ENCODE data around the gene CIZ1.

The CIZ1 gene

DNA sequence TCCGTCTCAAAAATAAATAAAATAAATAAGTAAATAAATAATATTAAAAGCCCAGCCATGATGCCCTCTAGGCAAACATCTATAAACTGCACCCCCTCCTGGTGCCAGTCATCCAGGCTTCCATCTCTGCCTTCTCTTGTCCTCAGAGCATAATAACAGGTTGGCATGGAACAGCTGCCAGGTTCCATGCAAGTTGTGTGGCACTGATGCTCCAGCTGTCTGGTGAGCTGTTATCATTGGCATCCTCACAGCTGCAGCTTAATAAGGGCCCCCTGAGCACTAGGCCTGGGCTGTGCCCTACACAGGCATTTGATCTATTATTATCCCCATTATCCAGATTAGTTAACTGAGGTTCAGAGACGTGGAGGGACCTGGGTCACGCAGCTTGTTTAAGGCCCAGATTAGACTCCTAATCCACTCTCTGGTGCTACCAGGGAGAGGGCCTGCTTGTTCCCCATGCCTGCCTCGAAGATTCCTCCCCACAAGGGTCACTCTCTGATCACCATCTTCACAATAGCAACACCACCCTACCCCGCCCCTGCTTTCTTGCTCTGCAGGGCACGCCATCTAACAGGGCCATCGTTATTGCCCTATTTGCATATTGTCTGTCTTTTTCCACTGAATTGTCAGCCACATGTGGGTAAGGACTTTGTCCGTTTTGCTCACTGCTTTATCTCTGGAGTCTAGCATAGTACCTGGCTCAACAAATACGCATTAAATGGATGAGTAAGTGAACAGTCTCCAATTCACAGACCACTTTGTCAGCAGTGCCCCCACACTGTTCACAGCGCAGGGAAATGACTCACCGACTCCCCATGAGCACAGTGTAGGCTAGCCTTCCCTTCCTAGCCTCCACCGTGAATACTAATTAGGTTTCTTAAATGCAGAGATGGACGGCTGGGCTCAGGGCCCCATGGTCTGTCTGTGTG lies 10.3 kb upstream of the CIZ1 start:
- Histone ChIP-seq H3K36me3 (ENCODE audit: control insufficient read depth in 1 of 2, insufficient read depth in 2 of 2, low read length in 2 of 2) (no peaks in the 10 kb centered on the region), H3K27me3 (ENCODE audit: low read depth, low read length) (peaks cover 14% of the 10 kb centered on the region), H3K9me3 (ENCODE audit: control insufficient read depth in 1 of 2, low read length in 2 of 2) (no peaks in the 10 kb centered on the region), H3K4me1 (ENCODE audit: control insufficient read depth in 1 of 2, insufficient read depth in 2 of 2, low read length in 2 of 2) (peaks cover 0 to 12% of the 10 kb centered on the region in 2 donors), H3K27ac (ENCODE audit: low read length) (no peak overlapping the region), H3K4me3 (ENCODE audit: low read depth in 1 of 2, low read length in 2 of 2) (no peak overlapping the region)

DNA sequence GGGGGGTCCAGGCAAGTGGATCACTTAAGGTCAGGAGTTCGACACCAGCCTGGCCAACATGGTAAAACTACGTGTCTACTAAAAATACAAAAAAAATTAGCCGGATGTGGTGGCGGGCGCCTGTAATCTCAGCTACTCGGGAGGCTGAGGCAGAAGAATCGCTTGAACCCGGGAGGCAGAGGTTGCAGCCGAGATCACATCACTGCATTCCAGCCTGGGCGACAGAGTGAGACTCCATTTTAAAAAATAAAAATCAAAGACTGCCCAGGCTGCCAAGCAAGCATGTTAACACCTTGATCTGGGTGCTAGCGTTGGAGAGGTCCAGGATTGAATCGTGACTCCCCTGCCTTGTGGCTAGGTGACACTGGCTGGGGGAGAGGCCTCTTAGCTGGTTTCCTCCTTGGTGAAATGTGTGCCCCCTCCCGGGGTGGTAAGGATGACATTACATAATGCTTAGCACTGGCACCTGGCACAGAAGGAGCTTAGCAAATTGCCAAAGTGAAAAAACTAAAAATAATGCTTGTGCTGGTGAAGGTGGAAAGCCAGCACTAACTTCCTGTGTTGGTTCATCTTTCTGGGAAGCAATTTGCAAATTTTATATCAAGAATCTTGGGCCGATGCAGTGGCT lies 2.2 kb upstream of the CIZ1 start:
- Histone ChIP-seq H3K4me3 (ENCODE audit: low read depth in 1 of 2, low read length in 2 of 2) (no peak overlapping the region), H3K4me1 (ENCODE audit: control insufficient read depth in 1 of 2, insufficient read depth in 2 of 2, low read length in 2 of 2) (peaks cover 0 to 12% of the 10 kb centered on the region in 2 donors), H3K27me3 (ENCODE audit: low read depth, low read length) (no peaks in the 10 kb centered on the region), H3K27ac (ENCODE audit: low read length) (no peak overlapping the region), H3K36me3 (ENCODE audit: control insufficient read depth in 1 of 2, insufficient read depth in 2 of 2, low read length in 2 of 2) (peaks cover 0 to 5% of the 10 kb centered on the region in 2 donors), H3K9me3 (ENCODE audit: control insufficient read depth in 1 of 2, low read length in 2 of 2) (no peaks in the 10 kb centered on the region)

DNA sequence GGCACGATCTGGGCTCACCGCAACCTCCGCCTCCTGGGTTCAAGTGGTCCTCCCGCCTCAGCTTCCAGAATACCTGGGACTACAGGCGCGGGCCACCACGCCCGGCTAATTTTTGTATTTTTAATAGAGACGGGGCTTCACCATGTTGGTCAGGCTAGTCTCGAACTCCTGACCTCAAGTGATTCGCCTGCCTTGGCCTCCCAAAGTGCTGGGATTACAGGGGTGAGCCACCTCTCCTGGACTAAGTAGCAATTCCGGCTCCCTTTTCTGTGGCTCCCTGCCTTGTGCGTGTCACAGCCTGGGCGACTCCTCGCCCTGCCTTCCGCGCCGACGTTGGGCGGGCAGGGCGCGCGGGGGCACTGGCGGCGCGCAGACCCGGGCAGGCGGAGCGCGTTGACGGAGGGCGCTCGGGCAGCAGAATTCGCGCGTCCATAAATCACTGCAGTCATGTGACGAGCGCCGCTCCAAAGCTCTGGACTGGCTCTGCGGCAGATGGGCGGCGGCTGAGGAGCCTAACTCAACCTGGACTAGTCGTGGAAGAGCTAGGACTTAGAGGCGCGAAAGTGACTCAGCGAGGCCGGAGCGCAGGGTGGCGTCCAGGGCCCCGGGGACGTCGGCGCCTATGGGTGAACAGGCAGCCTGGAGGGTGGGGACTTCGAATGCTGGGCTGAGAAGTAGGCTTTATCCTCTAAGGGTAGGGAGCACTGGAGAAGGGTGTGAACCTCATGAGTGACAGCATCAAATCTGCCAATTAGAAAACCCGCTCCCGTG lies 1.4 kb upstream of the CIZ1 start:
- Histone ChIP-seq H3K27me3 (ENCODE audit: low read depth, low read length) (no peaks in the 10 kb centered on the region), H3K4me1 (ENCODE audit: control insufficient read depth in 1 of 2, insufficient read depth in 2 of 2, low read length in 2 of 2) (peaks cover 0 to 12% of the 10 kb centered on the region in 2 donors), H3K36me3 (ENCODE audit: control insufficient read depth in 1 of 2, insufficient read depth in 2 of 2, low read length in 2 of 2) (peaks cover 0 to 5% of the 10 kb centered on the region in 2 donors), H3K4me3 (ENCODE audit: low read depth in 1 of 2, low read length in 2 of 2) (peak overlapping the region in 1 of 2 donors; percentile 53), H3K27ac (ENCODE audit: low read length) (no peak overlapping the region), H3K9me3 (ENCODE audit: control insufficient read depth in 1 of 2, low read length in 2 of 2) (no peaks in the 10 kb centered on the region)

DNA sequence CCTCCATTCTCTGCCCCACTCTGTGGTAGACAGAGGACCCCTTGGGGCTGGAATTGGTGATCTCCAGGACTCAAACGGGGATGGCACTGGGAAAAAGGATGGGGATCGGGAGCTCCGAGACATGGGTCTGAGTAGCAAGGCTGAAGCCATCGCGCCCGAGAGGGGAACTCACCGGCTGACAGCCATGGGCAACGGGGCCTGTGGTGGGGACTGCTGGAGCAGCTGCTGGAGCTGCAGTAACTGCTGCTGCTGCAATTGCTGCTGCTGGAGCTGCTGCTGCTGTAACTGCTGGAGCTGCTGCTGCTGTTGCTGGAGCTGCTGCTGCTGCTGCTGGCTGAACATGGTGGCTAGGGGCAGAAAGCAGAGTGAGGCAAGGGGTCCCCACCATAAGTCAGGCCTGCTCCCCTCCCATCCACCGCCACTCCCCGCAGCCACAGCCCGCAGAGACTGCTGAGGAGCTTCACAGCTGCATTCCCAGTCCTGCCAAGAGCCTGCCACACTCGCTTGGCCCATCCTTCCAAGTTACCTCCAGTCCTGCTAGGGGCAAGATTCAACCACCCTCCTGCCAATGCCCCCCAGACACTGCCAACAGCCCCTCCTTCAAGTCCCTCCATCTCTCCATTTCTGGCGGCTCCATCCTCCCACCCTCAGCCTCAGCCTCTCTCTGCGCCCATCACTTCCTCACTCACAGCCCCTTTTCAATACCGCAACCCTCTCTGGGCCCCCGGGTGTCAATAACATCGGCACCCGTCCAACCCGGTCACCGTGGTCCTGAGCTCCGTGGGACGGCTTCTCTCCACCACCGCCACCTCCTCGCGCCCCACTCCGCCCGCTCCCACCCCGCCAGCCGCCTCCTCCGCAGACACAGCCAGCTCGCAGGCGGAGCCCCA lies 611 bp downstream of the CIZ1 start:
- Histone ChIP-seq H3K4me3 (ENCODE audit: low read depth in 1 of 2, low read length in 2 of 2) (peak overlapping the region; percentile 76 to 84), H3K27me3 (ENCODE audit: low read depth, low read length) (no peaks in the 10 kb centered on the region), H3K36me3 (ENCODE audit: control insufficient read depth in 1 of 2, insufficient read depth in 2 of 2, low read length in 2 of 2) (peaks cover under 1 to 13% of the 10 kb centered on the region in 2 donors), H3K27ac (ENCODE audit: low read length) (peak overlapping the region; percentile 67), H3K9me3 (ENCODE audit: control insufficient read depth in 1 of 2, low read length in 2 of 2) (no peaks in the 10 kb centered on the region), H3K4me1 (ENCODE audit: control insufficient read depth in 1 of 2, insufficient read depth in 2 of 2, low read length in 2 of 2) (peaks cover 0 to 12% of the 10 kb centered on the region in 2 donors)

DNA sequence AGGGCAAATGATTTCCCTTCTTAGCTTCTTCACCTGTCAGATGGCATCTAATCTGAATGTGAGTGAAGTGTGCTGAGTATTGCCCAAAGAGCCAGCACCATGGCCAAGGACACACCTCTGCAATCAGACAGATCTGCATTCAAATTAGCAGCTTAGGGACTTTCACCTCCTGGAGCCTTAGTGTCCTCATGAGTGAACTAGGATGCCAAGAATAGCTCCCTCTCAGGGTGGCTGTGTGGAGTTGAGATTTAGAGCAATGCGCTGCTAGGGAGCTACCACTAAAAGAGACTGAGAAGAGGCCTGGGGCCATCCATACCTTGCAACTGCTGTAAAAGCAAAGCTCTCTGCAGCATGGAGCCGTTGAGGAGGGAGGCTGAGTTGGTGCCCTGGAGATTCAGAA lies 1.4 kb downstream of the CIZ1 start:
- Histone ChIP-seq H3K4me3 (ENCODE audit: low read depth in 1 of 2, low read length in 2 of 2) (peak overlapping the region in 1 of 2 donors; percentile 84), H3K9me3 (ENCODE audit: control insufficient read depth in 1 of 2, low read length in 2 of 2) (no peaks in the 10 kb centered on the region), H3K4me1 (ENCODE audit: control insufficient read depth in 1 of 2, insufficient read depth in 2 of 2, low read length in 2 of 2) (peaks cover 0 to 12% of the 10 kb centered on the region in 2 donors), H3K27me3 (ENCODE audit: low read depth, low read length) (no peaks in the 10 kb centered on the region), H3K36me3 (ENCODE audit: control insufficient read depth in 1 of 2, insufficient read depth in 2 of 2, low read length in 2 of 2) (peaks cover 7 to 21% of the 10 kb centered on the region in 2 donors), H3K27ac (ENCODE audit: low read length) (no peak overlapping the region)

DNA sequence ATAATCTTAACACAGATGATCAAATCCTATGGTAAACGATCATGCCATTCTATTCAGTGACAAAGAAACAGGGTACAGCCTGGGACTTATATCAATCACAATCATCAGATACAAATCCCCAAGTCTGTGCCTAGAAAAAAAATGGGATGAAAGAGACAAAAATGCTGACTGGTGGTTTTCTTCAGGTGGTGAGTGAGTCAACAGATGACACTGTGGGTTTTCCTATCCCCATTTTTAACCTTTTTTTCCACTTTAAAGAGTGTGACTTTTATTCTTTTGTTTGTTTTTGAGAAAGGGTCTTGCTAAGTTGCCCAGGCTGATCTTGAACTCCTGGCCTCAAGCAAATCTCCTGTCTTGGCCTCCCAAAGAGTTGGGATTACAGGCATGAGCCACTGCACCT lies 3.2 kb downstream of the CIZ1 start:
- no peaks in the 10 kb centered on the region for H3K9me3 ChIP-seq (ENCODE audit: control insufficient read depth in 1 of 2, low read length in 2 of 2)
- peaks cover 10 to 33% of the 10 kb centered on the region in 2 donors for H3K36me3 ChIP-seq (ENCODE audit: control insufficient read depth in 1 of 2, insufficient read depth in 2 of 2, low read length in 2 of 2)

DNA sequence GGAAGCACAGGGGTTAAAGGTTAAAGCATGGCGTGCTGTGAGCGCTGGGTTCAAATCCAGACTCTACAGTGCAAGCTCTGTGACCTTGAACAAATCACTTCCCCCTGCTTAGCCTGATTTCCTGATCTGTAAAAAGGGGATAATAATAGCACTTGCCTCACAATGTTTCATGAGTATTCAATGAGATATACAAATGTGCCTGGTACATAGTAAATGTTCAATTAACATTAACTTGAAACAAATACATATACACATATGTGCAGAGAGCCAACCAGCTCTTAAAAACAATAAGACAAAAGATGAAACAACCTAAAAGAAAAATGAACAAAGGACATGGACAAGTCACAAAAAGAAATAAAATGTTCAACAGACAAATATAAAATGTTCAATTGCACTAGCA lies 4.0 kb downstream of the CIZ1 start:
- no peak overlapping the region for H3K4me3 ChIP-seq (ENCODE audit: low read depth in 1 of 2, low read length in 2 of 2)
- H3K36me3 ChIP-seq (ENCODE audit: control insufficient read depth in 1 of 2, insufficient read depth in 2 of 2, low read length in 2 of 2): peaks cover 10 to 38% of the 10 kb centered on the region in 2 donors

More for the DNA sequence above, 3.2 kb downstream of the CIZ1 start:
- Histone ChIP-seq H3K27me3 (ENCODE audit: low read depth, low read length) (no peaks in the 10 kb centered on the region), H3K4me1 (ENCODE audit: control insufficient read depth in 1 of 2, insufficient read depth in 2 of 2, low read length in 2 of 2) (peaks cover 0 to 12% of the 10 kb centered on the region in 2 donors), H3K27ac (ENCODE audit: low read length) (no peak overlapping the region), H3K4me3 (ENCODE audit: low read depth in 1 of 2, low read length in 2 of 2) (no peak overlapping the region)

DNA sequence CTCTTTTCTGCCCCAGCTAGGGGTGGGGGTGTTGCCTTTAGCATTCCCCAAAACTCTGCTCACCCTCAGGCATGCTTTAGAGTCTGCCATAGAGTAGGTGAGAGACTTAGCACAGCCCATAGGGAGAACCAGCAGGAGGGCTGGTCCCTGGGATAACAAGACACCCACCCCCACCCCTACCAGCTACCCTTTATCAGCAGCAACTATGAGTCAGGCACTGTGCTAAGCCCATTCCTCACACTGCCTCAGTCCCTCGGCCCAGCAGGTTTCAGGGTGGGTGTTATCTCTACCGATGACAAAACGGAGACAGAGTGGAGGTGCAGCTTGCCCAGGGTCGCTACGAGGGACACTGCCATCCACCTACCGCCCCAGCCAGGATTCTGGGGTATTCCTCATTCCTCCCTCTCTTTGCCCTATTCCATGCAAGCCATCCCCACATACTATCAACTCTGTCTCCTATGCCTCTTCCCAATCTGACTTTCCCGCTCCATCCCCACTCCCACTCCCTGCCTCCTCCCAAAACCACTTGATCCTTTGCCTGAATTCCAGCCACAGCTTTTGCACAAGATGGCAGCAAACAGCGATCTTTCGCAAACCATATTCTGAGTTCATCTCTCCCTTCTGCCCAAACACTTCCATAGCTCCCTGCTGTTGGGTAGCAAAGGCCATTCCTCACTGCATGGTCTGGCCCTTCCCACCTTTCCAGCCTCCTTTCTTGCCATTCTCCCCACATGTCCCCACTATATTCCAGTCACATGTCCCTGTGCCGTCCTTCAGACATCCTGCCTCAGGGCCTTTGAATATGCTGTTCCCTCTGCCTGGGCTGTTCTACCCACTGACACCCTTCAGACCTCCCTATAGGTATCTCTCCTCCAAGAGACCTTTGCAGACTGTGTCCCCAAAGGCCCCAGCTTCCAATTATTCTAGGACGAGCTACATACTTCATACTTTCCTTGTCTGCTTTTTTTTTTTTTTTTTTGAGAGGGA lies 5.1 kb downstream of the CIZ1 start:
- H3K27me3 ChIP-seq (ENCODE audit: low read depth, low read length): no peaks in the 10 kb centered on the region
- no peak overlapping the region for H3K4me3 ChIP-seq (ENCODE audit: low read depth in 1 of 2, low read length in 2 of 2)
- H3K4me1 ChIP-seq (ENCODE audit: control insufficient read depth in 1 of 2, insufficient read depth in 2 of 2, low read length in 2 of 2): peaks cover 0 to 12% of the 10 kb centered on the region in 2 donors
- no peak overlapping the region for H3K27ac ChIP-seq (ENCODE audit: low read length)
- no peaks in the 10 kb centered on the region for H3K9me3 ChIP-seq (ENCODE audit: control insufficient read depth in 1 of 2, low read length in 2 of 2)
- H3K36me3 ChIP-seq (ENCODE audit: control insufficient read depth in 1 of 2, insufficient read depth in 2 of 2, low read length in 2 of 2): peaks cover 10 to 38% of the 10 kb centered on the region in 2 donors

More for the DNA sequence above, 4.0 kb downstream of the CIZ1 start:
- H3K9me3 ChIP-seq (ENCODE audit: control insufficient read depth in 1 of 2, low read length in 2 of 2): no peaks in the 10 kb centered on the region
- peaks cover 0 to 12% of the 10 kb centered on the region in 2 donors for H3K4me1 ChIP-seq (ENCODE audit: control insufficient read depth in 1 of 2, insufficient read depth in 2 of 2, low read length in 2 of 2)
- no peaks in the 10 kb centered on the region for H3K27me3 ChIP-seq (ENCODE audit: low read depth, low read length)
- H3K27ac ChIP-seq (ENCODE audit: low read length): no peak overlapping the region

DNA sequence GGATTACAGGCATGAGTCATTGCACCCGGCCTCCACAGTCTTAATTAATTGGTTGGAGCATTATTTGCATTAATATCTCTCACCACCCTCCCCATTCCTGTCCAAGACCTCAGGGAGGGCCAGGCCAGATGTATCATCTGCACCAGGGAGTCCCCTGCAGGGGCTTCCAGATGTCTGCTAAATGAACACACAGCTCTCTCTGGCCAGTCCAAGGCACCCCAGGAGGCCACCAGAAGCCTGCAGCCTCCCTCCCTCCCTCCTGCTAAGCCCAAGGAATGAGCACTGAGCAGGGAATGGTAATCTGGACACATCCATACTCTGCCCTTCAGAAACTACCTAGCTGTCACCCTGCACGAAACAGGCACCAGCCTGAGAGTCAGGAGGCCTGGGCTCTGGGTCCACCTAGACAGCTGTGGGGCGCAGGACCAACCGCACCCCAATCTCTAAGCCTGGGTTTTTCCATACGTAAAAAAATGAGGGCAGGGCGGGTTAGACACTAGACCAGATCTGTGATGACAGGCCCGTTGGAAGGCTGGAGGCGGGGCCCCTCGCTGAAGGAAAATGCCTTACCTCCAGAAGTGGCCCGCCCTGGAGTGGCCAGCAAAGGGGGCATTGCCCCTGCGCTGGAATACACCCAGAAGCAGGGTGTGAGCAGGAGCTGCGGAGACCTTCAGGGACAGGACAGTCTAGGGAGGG lies 8.3 kb downstream of the CIZ1 start:
- H3K4me1 ChIP-seq (ENCODE audit: control insufficient read depth in 1 of 2, insufficient read depth in 2 of 2, low read length in 2 of 2): no peaks in the 10 kb centered on the region
- no peaks in the 10 kb centered on the region for H3K9me3 ChIP-seq (ENCODE audit: control insufficient read depth in 1 of 2, low read length in 2 of 2)
- H3K4me3 ChIP-seq (ENCODE audit: low read depth in 1 of 2, low read length in 2 of 2): no peak overlapping the region
- H3K27me3 ChIP-seq (ENCODE audit: low read depth, low read length): no peaks in the 10 kb centered on the region
- no peak overlapping the region for H3K27ac ChIP-seq (ENCODE audit: low read length)
- peaks cover 20 to 60% of the 10 kb centered on the region in 2 donors for H3K36me3 ChIP-seq (ENCODE audit: control insufficient read depth in 1 of 2, insufficient read depth in 2 of 2, low read length in 2 of 2)
